ENCODE measurements around the gene OR6V1.

- TF ChIP-seq CTCF (IDR thresholded peaks at IDR 0.05) (no peak), POLR2A (IDR thresholded peaks at IDR 0.05) (no peak)
These were observed 21.4 kb downstream of the OR6V1 start for GRCh38 chr7:143073556-143073955.

Measured in uterus (tissue), 2 donors.